T47D (cell line): ENCODE measurements around the gene CLUH.

Source experiments
- DNase-seq, 2 experiments: peaks; one replicate each; pipeline versions ENCODE4 v3.0.0 to v3.0.0-alpha.2; 2011 to 2012; ENCODE audit warnings: low read depth in 1 of 2, low spot score in 1 of 2
- JUND ChIP-seq: IDR thresholded peaks from 2 replicates; pipeline ENCODE4 v1.6.1; 2012; ENCODE audit warnings: low read depth
- in situ Hi-C: cut with HindIII; loops from 2 replicates; pipeline ENCODE4 v1.10.0; 2016; ENCODE audit warnings: low sequenced_read_pairs, low pct_unique_long_range_greater_than_20kb

The CLUH gene

DNA sequence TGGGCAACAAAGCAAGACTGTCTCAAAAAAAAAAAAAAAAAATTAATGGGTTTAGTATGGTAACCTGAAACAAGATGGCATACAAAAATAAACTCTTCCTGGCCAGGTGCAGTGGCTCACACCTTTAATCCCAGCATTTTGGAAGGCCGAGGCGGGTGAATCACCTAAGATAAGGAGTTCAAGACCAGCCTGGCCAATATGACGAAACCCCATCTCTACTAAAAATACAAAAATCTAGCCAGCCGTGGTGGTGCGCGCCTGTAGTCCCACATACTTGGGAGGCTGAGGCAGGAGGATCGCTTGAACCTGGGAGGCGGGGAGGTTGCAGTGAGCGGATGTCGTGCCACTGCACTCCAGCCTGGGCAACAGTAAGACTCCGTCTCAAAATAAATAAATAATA is 62.4 kb downstream of the CLUH start:
- no peak for DNase-seq
- in situ Hi-C loops = no loop called here
- TF ChIP-seq JUND = no peak

DNA sequence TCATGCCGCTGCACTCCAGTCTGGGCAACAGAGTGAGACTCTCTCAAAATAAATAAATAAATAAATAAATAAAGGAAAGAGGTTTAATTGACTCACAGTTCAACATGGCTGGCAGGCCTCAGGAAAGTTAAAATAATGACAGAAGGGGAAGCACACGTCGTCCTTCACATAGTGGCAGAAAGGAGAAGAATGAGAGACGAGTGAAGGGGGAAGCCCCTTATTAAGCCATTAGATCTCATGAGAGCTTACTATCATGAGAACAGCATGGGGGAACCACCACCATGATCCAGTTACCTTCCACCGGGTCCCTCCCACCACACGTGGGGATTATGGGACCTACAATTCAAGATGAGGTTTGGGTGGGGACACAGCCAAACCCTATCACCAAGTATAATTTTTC is 63.6 kb downstream of the CLUH start:
- in situ Hi-C loops = no loop called here
- no peak for DNase-seq
- TF ChIP-seq JUND = no peak

- TF ChIP-seq JUND = no peak
- no peak for DNase-seq
- in situ Hi-C loops = no loop called here
Measured at GRCh38 chr17:2644971-2645370, 66.6 kb downstream of the CLUH start.
